K562 (cell line): ENCODE data around the gene CXXC4. TPM values are rescaled to one million over a fixed set of nuclear protein-coding genes. Genes with fewer than 3 reads are reported as not detected.

ENCODE experiments used
- GATAD2B ChIP-seq: fragments of 450-650 bp; IDR thresholded peaks from 2 replicates; pipeline ENCODE4 v1.6.1; 2017; ENCODE audit warnings: mild to moderate bottlenecking, borderline replicate concordance
- polyA plus RNA-seq, 8 experiments: library from polyadenylated mRNA; depleted of rRNA in 4 of 8; stranded (reverse) in 5 of 8; unstranded in 3 of 8; fragments of >200 nt; fragmentation: Nextera tagmentation in 2 of 8; fragmentation: Illumina TruSeq in 1 of 8; extraction: Ambion mirVana in 2 of 8; extraction: Trizol in 1 of 8; gene quantifications; 2 replicates each; pipeline versions ENCODE4 v1.2.1 to v1.2.3, GENCODE V29; 2011 to 2014; ENCODE audit warnings: inconsistent platforms in 1 of 8, missing spikeins in 1 of 8
- total RNA-seq, 7 experiments: library from RNA; depleted of rRNA in 6 of 7; stranded (reverse); fragments of >200 nt in 6 of 7; fragmentation: Illumina TruSeq in 2 of 7; extraction: Trizol in 2 of 7; gene quantifications; 2 replicates each; pipeline versions ENCODE4 v1.2.1 to v1.2.3, GENCODE V29; 2011 to 2021; ENCODE audit warnings: low replicate concordance in 1 of 7
- TF ChIP-seq, protein P1 (sequence below), 2 experiments: fragments of 450-650 bp in 1 of 2; sonication (generic) in 1 of 2; formaldehyde crosslinking in 1 of 2; IDR thresholded peaks; 2 replicates each; pipeline versions ENCODE4 v1.7.1 to v1.9.0; 2016 to 2022; ENCODE audit warnings: inconsistent platforms in 1 of 2, mild to moderate bottlenecking in 1 of 2, missing genetic modification reagents in 1 of 2

CXXC4 gene
- total and polyA plus RNA-seq, 9 of the 15 experiments (the other 6 are each of a cell fraction or from before 2014, with no cell fraction given), result not detected

DNA sequence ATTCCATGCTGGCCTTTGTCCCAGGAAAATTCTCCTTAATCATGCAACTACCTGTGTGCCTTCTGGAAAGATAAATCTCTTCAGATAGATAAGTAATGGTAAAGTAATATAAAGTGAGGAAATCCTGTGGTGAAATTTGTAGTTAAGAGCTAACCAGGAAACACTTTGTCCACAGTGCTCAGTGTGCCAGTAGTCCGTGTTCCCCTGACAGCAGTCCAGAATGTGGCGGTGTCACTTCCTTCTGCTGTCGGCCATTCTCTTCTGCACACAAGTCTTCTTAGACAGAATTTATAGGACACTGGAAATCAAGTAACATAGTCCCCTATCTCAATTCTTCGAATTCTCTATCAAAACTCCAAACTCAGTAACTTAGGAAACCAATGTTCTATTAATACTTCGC, 5.7 kb upstream of the CXXC4 start (continued):
- TF ChIP-seq, protein P1, sequence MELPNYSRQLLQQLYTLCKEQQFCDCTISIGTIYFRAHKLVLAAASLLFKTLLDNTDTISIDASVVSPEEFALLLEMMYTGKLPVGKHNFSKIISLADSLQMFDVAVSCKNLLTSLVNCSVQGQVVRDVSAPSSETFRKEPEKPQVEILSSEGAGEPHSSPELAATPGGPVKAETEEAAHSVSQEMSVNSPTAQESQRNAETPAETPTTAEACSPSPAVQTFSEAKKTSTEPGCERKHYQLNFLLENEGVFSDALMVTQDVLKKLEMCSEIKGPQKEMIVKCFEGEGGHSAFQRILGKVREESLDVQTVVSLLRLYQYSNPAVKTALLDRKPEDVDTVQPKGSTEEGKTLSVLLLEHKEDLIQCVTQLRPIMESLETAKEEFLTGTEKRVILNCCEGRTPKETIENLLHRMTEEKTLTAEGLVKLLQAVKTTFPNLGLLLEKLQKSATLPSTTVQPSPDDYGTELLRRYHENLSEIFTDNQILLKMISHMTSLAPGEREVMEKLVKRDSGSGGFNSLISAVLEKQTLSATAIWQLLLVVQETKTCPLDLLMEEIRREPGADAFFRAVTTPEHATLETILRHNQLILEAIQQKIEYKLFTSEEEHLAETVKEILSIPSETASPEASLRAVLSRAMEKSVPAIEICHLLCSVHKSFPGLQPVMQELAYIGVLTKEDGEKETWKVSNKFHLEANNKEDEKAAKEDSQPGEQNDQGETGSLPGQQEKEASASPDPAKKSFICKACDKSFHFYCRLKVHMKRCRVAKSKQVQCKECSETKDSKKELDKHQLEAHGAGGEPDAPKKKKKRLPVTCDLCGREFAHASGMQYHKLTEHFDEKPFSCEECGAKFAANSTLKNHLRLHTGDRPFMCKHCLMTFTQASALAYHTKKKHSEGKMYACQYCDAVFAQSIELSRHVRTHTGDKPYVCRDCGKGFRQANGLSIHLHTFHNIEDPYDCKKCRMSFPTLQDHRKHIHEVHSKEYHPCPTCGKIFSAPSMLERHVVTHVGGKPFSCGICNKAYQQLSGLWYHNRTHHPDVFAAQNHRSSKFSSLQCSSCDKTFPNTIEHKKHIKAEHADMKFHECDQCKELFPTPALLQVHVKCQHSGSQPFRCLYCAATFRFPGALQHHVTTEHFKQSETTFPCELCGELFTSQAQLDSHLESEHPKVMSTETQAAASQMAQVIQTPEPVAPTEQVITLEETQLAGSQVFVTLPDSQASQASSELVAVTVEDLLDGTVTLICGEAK (IDR thresholded peaks at IDR 0.05), result no peak
- TF ChIP-seq, protein P1 (CRISPR knock-in tag; IDR thresholded peaks at IDR 0.05), result no peak
- no peak for TF ChIP-seq GATAD2B
